Testis (tissue), 2 donors: ENCODE measurements around the gene LDAH.

Experiments used
- POLR2A ChIP-seq: fragments of 450-650 bp; IDR thresholded peaks from one replicate; pipeline ENCODE4 v1.6.1; 2017; ENCODE audit warnings: antibody characterized with exemption, mild to moderate bottlenecking, moderate library complexity
- TF ChIP-seq, protein P1 (sequence below), 3 experiments: fragments of 450-650 bp in 2 of 3; fragments of 200-600 bp in 1 of 3; sonication (generic) in 1 of 3; IDR thresholded peaks; one replicate each; pipeline ENCODE4 v1.5.1; 2016 to 2019; ENCODE audit warnings: antibody characterized with exemption in 3 of 3, mild to moderate bottlenecking in 2 of 3, moderate library complexity in 1 of 3

DNA sequence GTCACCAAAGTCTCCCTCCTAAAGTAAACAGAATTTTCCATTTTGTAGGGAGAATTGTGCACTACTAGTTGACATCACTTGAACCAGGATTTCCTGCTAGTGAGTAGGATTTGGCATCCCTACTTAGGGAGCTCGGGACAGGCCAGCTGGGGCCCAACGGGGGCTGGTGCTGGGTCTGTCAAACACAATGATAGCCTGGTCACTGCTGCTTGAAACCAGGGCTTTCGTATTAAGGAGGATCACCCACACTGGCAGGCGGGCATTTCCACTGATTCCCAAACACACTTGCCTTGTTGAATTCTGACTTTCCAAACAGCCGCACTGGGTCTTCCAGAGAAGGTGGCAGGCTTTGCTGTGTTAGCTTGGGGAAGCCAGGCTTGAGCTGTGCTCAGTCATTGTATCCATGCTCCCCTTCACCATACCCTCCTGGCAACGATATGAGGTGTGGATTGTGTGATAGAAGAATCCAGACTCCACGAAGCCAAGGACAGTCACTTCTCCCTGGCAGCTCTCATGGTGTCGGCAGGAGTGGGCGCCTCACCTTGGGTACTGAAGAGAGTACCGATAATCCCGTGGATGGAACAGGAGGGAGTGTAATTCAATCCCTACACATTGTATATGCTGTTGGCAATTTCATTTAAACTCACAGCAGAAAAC, 148.5 kb downstream of the LDAH start:
- TF ChIP-seq, protein P1, sequence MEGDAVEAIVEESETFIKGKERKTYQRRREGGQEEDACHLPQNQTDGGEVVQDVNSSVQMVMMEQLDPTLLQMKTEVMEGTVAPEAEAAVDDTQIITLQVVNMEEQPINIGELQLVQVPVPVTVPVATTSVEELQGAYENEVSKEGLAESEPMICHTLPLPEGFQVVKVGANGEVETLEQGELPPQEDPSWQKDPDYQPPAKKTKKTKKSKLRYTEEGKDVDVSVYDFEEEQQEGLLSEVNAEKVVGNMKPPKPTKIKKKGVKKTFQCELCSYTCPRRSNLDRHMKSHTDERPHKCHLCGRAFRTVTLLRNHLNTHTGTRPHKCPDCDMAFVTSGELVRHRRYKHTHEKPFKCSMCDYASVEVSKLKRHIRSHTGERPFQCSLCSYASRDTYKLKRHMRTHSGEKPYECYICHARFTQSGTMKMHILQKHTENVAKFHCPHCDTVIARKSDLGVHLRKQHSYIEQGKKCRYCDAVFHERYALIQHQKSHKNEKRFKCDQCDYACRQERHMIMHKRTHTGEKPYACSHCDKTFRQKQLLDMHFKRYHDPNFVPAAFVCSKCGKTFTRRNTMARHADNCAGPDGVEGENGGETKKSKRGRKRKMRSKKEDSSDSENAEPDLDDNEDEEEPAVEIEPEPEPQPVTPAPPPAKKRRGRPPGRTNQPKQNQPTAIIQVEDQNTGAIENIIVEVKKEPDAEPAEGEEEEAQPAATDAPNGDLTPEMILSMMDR (IDR thresholded peaks at IDR 0.05): no peak
- no peak for TF ChIP-seq POLR2A
